Ureter (tissue), 1 donor: ENCODE results near the gene TMEM108. TPM values are rescaled to one million over a fixed set of nuclear protein-coding genes. Genes with fewer than 3 reads are reported as not detected.

ENCODE experiments used
- DNase-seq: peaks from one replicate; pipeline ENCODE4 v3.0.0-alpha.2; 2020; ENCODE audit warnings: low spot score
- total RNA-seq: library from RNA; stranded (reverse); gene quantifications from one replicate; pipeline ENCODE4 v1.2.4, GENCODE V29; 2023
- donor health status: DM: yes; HTN: yes; CAD: no.

The TMEM108 gene
- total RNA-seq, 1 donor from 2014 or later: 1.5 TPM

- no peak for DNase-seq
Observed at GRCh38 chr3:133227813-133228212, 189.6 kb downstream of the TMEM108 start.

- DNase-seq: no peak
Observed at GRCh38 chr3:133230195-133230594, 192.0 kb downstream of the TMEM108 start.

GRCh38 chr3:133236901-133237300 lies 198.7 kb downstream of the TMEM108 start:
- no peak for DNase-seq

- no peak for DNase-seq
Observed at GRCh38 chr3:133237380-133237779, 199.2 kb downstream of the TMEM108 start.

- no peak for DNase-seq
Observed at GRCh38 chr3:133238015-133238414, 199.8 kb downstream of the TMEM108 start.

- DNase-seq: no peak
Observed at GRCh38 chr3:133246119-133246518, 207.9 kb downstream of the TMEM108 start.

GRCh38 chr3:133246773-133247172 lies 208.6 kb downstream of the TMEM108 start:
- DNase-seq: no peak

- DNase-seq: no peak
Observed at GRCh38 chr3:133248389-133248788, 210.2 kb downstream of the TMEM108 start.

- DNase-seq: no peak
Observed at GRCh38 chr3:133249490-133249889, 211.3 kb downstream of the TMEM108 start.

GRCh38 chr3:133254151-133254550 lies 216.0 kb downstream of the TMEM108 start:
- DNase-seq: no peak

GRCh38 chr3:133254716-133255115 lies 216.5 kb downstream of the TMEM108 start:
- no peak for DNase-seq

- no peak for DNase-seq
Observed at GRCh38 chr3:133256787-133257483, 218.7 kb downstream of the TMEM108 start.

- no peak for DNase-seq
Observed at GRCh38 chr3:133258358-133258757, 220.2 kb downstream of the TMEM108 start.

- DNase-seq: no peak
Observed at GRCh38 chr3:133259767-133260166, 221.6 kb downstream of the TMEM108 start.

- no peak for DNase-seq
Observed at GRCh38 chr3:133262333-133262732, 224.1 kb downstream of the TMEM108 start.

GRCh38 chr3:133264920-133265319 lies 226.7 kb downstream of the TMEM108 start:
- DNase-seq: no peak

- DNase-seq: no peak
Observed at GRCh38 chr3:133268726-133269134, 230.5 kb downstream of the TMEM108 start.

GRCh38 chr3:133269393-133269792 lies 231.2 kb downstream of the TMEM108 start:
- no peak for DNase-seq

GRCh38 chr3:133270631-133271030 lies 232.4 kb downstream of the TMEM108 start:
- DNase-seq: no peak

GRCh38 chr3:133271042-133271441 lies 232.9 kb downstream of the TMEM108 start:
- no peak for DNase-seq

GRCh38 chr3:133271539-133271938 lies 233.3 kb downstream of the TMEM108 start:
- DNase-seq: no peak

GRCh38 chr3:133273346-133273745 lies 235.2 kb downstream of the TMEM108 start:
- DNase-seq: no peak

GRCh38 chr3:133274477-133274876 lies 236.3 kb downstream of the TMEM108 start:
- DNase-seq: no peak

- DNase-seq: no peak
Observed at GRCh38 chr3:133276594-133276993, 238.4 kb downstream of the TMEM108 start.
